Activated CD8-positive, alpha-beta memory T cell treated with anti-CD3 and anti-CD28 coated beads, Interleukin-2, amount 50 U/mL, for 1 hour (primary cell): Measurements from ENCODE around the gene ASF1B.

Experiments used
- DNase-seq: peaks from one replicate; pipeline ENCODE4 v3.0.0-alpha.2; 2020; ENCODE audit errors: extremely low read depth

The ASF1B gene

GRCh38 chr19:14135985-14136508 lies 342 bp downstream of the ASF1B start:
- no peak for DNase-seq

GRCh38 chr19:14135355-14135754 lies 1.0 kb downstream of the ASF1B start:
- no peak for DNase-seq

GRCh38 chr19:14127929-14128509 lies 8.4 kb downstream of the ASF1B start:
- DNase-seq = no peak

GRCh38 chr19:14127176-14127575 lies 9.2 kb downstream of the ASF1B start:
- no peak for DNase-seq

- DNase-seq = no peak
Observed at GRCh38 chr19:14122924-14123323, 13.5 kb downstream of the ASF1B start.

GRCh38 chr19:14120497-14120780 lies 15.9 kb downstream of the ASF1B start:
- DNase-seq = no peak

GRCh38 chr19:14119644-14120496 lies 16.5 kb downstream of the ASF1B start:
- DNase-seq = no peak

- no peak for DNase-seq
Observed at GRCh38 chr19:14119146-14119545, 17.2 kb downstream of the ASF1B start.

GRCh38 chr19:14118165-14119051 lies 18.0 kb downstream of the ASF1B start:
- no peak for DNase-seq

GRCh38 chr19:14117668-14118164 lies 18.7 kb downstream of the ASF1B start, which contains the start of gene PRKACA:
Gene PRKACA, minus strand, starts transcription at chr19:14117762. Its CDS starts 215 bp downstream, at chr19:14117547.
- peak; percentile 93 for DNase-seq

GRCh38 chr19:14116918-14117578 lies 19.3 kb downstream of the ASF1B start:
- no peak for DNase-seq

GRCh38 chr19:14116525-14116917 lies 19.9 kb downstream of the ASF1B start:
- DNase-seq = no peak

- DNase-seq = no peak
Observed at GRCh38 chr19:14115756-14116155, 20.6 kb downstream of the ASF1B start.

- no peak for DNase-seq
Observed at GRCh38 chr19:14114854-14115253, 21.5 kb downstream of the ASF1B start.

- DNase-seq = no peak
Observed at GRCh38 chr19:14114439-14114838, 21.9 kb downstream of the ASF1B start.

GRCh38 chr19:14113762-14114414 lies 22.5 kb downstream of the ASF1B start:
- no peak for DNase-seq

GRCh38 chr19:14112809-14113385 lies 23.5 kb downstream of the ASF1B start:
- DNase-seq = no peak

GRCh38 chr19:14112051-14112808 lies 24.2 kb downstream of the ASF1B start:
- DNase-seq = no peak

GRCh38 chr19:14111486-14111885 lies 24.9 kb downstream of the ASF1B start:
- no peak for DNase-seq

GRCh38 chr19:14110650-14111049 lies 25.7 kb downstream of the ASF1B start:
- no peak for DNase-seq
